Measurements from ENCODE around the gene UBE2H. TPM values are rescaled to one million over a fixed set of nuclear protein-coding genes. Genes with fewer than 3 reads are reported as not detected.

UBE2H gene
- total and polyA plus RNA-seq, 2 donors (not counting 1 experiment from before 2014, with no cell fraction given) = 23.3 to 54.1 TPM

- no peak overlapping the region for H3K27ac ChIP-seq (ENCODE audit: low read length in 2 of 2)
- H3K9ac ChIP-seq (ENCODE audit: low read length) = no peak overlapping the region
- H3K4me3 Mint-ChIP-seq = no peak overlapping the region
- H3K36me3 ChIP-seq (replicated peaks in 1 of 2; ENCODE audit: control extremely low read depth in 1 of 2, control insufficient read depth in 1 of 2, extremely low read depth in 1 of 2, insufficient read depth in 2 of 2, low read length in 1 of 2) = no peaks in the 10 kb centered on the region
- H3K27ac Mint-ChIP-seq = no peak overlapping the region
- no peak for TF ChIP-seq CTCF (IDR thresholded peaks at IDR 0.05)
- TF ChIP-seq EZH2 (IDR thresholded peaks at IDR 0.05; ENCODE audit: borderline replicate concordance, insufficient read depth, low read depth, low read length, poor library complexity, severe bottlenecking) = no peak
- no peak overlapping the region for H2AFZ ChIP-seq (ENCODE audit: insufficient read depth, low read depth, low read length, poor library complexity, severe bottlenecking)
- peaks cover 15% of the 10 kb centered on the region for H3K27me3 Mint-ChIP-seq
- H4K20me1 ChIP-seq (ENCODE audit: control insufficient read depth, insufficient read depth, low read length, poor library complexity, severe bottlenecking) = no peaks in the 10 kb centered on the region
- no peak overlapping the region for H3K4me3 ChIP-seq (ENCODE audit: control extremely low read depth in 1 of 5, extremely low read depth in 1 of 5, insufficient read depth in 1 of 5, low read depth in 2 of 5, low read length in 4 of 5)
- H3K79me2 ChIP-seq (ENCODE audit: control insufficient read depth, insufficient read depth, low read length) = no peaks in the 10 kb centered on the region
- no peak overlapping the region for H3K4me2 ChIP-seq (replicated peaks; ENCODE audit: low read depth, low read length, poor library complexity, severe bottlenecking)
- H3K9me3 Mint-ChIP-seq (ENCODE audit: insufficient read depth) = no peaks in the 10 kb centered on the region
- peaks cover 9% of the 10 kb centered on the region for H3K4me1 Mint-ChIP-seq
- CTCF ChIA-PET = no interaction called here
- H3K4me1 ChIP-seq (ENCODE audit: control insufficient read depth in 2 of 2, insufficient read depth in 2 of 2, low read length in 2 of 2) = peaks cover 9 to 13% of the 10 kb centered on the region in 2 donors
- no peaks in the 10 kb centered on the region for H3K27me3 ChIP-seq (replicated peaks in 1 of 4; ENCODE audit: control extremely low read depth in 1 of 4, control insufficient read depth in 3 of 4, insufficient read depth in 4 of 4, low read length in 3 of 4)
- intact Hi-C loops (cut with micrococcal nuclease) = no loop called here
- no CpG with 5 or more reads among the region's 9 CpGs for WGBS (ENCODE audit: insufficient coverage)
- no peaks in the 10 kb centered on the region for H3K9me3 ChIP-seq (ENCODE audit: control extremely low read depth in 1 of 3, control insufficient read depth in 2 of 3, insufficient read depth in 1 of 3, low read length in 2 of 3)
- POLR2A ChIA-PET = no interaction called here
- ATAC-seq (ENCODE audit: low read depth) = no peak
- DNase-seq = no peak
Measured at GRCh38 chr7:129986600-129986999, 33.8 kb upstream of the UBE2H start.

GRCh38 chr7:129980667-129981066 is 27.9 kb upstream of the UBE2H start:
- CTCF ChIA-PET = interaction anchor here (0.6 to 1.7 kb wide), 2 partner anchors 30 to 83 kb away, joined by 3 read pairs; no protein-coding TSS in a partner anchor
- Histone ChIP-seq H3K9me3 (ENCODE audit: control extremely low read depth in 1 of 3, control insufficient read depth in 2 of 3, insufficient read depth in 1 of 3, low read length in 2 of 3) (no peaks in the 10 kb centered on the region), H3K4me1 (ENCODE audit: control insufficient read depth in 2 of 2, insufficient read depth in 2 of 2, low read length in 2 of 2) (no peaks in the 10 kb centered on the region), H3K27ac (ENCODE audit: low read length in 2 of 2) (no peak overlapping the region), H3K9ac (ENCODE audit: low read length) (no peak overlapping the region), H4K20me1 (ENCODE audit: control insufficient read depth, insufficient read depth, low read length, poor library complexity, severe bottlenecking) (no peaks in the 10 kb centered on the region), H3K36me3 (replicated peaks in 1 of 2; ENCODE audit: control extremely low read depth in 1 of 2, control insufficient read depth in 1 of 2, extremely low read depth in 1 of 2, insufficient read depth in 2 of 2, low read length in 1 of 2) (no peaks in the 10 kb centered on the region), H2AFZ (ENCODE audit: insufficient read depth, low read depth, low read length, poor library complexity, severe bottlenecking) (no peak overlapping the region), H3K4me2 (replicated peaks; ENCODE audit: low read depth, low read length, poor library complexity, severe bottlenecking) (no peak overlapping the region), H3K4me3 (ENCODE audit: control extremely low read depth in 1 of 5, extremely low read depth in 1 of 5, insufficient read depth in 1 of 5, low read depth in 2 of 5, low read length in 4 of 5) (no peak overlapping the region), H3K79me2 (ENCODE audit: control insufficient read depth, insufficient read depth, low read length) (no peaks in the 10 kb centered on the region), H3K27me3 (replicated peaks in 1 of 4; ENCODE audit: control extremely low read depth in 1 of 4, control insufficient read depth in 3 of 4, insufficient read depth in 4 of 4, low read length in 3 of 4) (no peaks in the 10 kb centered on the region)
- WGBS (ENCODE audit: insufficient coverage) = 100% methylated on average over 1 of the region's 2 CpGs
- no peak for ATAC-seq (ENCODE audit: low read depth)
- H3K4me3 Mint-ChIP-seq = no peak overlapping the region
- DNase-seq = no peak
- H3K27ac Mint-ChIP-seq = no peak overlapping the region
- H3K27me3 Mint-ChIP-seq = peaks cover 12% of the 10 kb centered on the region
- no peaks in the 10 kb centered on the region for H3K9me3 Mint-ChIP-seq (ENCODE audit: insufficient read depth)
- no peaks in the 10 kb centered on the region for H3K4me1 Mint-ChIP-seq
- intact Hi-C loops (cut with micrococcal nuclease) = no loop called here
- POLR2A ChIA-PET = no interaction called here
- TF ChIP-seq EZH2 (IDR thresholded peaks at IDR 0.05; ENCODE audit: borderline replicate concordance, insufficient read depth, low read depth, low read length, poor library complexity, severe bottlenecking) (no peak), CTCF (IDR thresholded peaks at IDR 0.05) (no peak)
